Activated CD8-positive, alpha-beta memory T cell treated with anti-CD3 and anti-CD28 coated beads, Interleukin-2, amount 50 U/mL, for 1 hour (primary cell): ENCODE data around the gene HDAC3.

ENCODE experiments used
- DNase-seq: peaks from one replicate; pipeline ENCODE4 v3.0.0-alpha.2; 2020; ENCODE audit errors: extremely low read depth

Gene HDAC3

GRCh38 chr5:141657937-141658545, 21.4 kb upstream of the HDAC3 start:
- no peak for DNase-seq

GRCh38 chr5:141657404-141657803, 20.8 kb upstream of the HDAC3 start:
- no peak for DNase-seq

- DNase-seq: no peak
Measured at GRCh38 chr5:141656396-141656795, 19.7 kb upstream of the HDAC3 start.

- DNase-seq: no peak
Measured at GRCh38 chr5:141655020-141655419, 18.4 kb upstream of the HDAC3 start.

- no peak for DNase-seq
Measured at GRCh38 chr5:141654298-141654697, 17.6 kb upstream of the HDAC3 start.

GRCh38 chr5:141651728-141652105, 15.1 kb upstream of the HDAC3 start:
- DNase-seq: no peak

- no peak for DNase-seq
Measured at GRCh38 chr5:141650851-141651727, 14.4 kb upstream of the HDAC3 start, which contains the start of gene FCHSD1. Gene FCHSD1, minus strand, starts transcription at chr5:141651418. Its CDS starts 50 bp downstream, at chr5:141651368.

- DNase-seq: no peak
Measured at GRCh38 chr5:141649972-141650371, 13.3 kb upstream of the HDAC3 start.

GRCh38 chr5:141649056-141649688, 12.5 kb upstream of the HDAC3 start:
- no peak for DNase-seq

GRCh38 chr5:141647851-141648250, 11.2 kb upstream of the HDAC3 start:
- DNase-seq: no peak

- no peak for DNase-seq
Measured at GRCh38 chr5:141647242-141647641, 10.6 kb upstream of the HDAC3 start.

GRCh38 chr5:141646026-141646425, 9.4 kb upstream of the HDAC3 start:
- DNase-seq: no peak

GRCh38 chr5:141641634-141642267, 5.1 kb upstream of the HDAC3 start:
- DNase-seq: no peak

GRCh38 chr5:141640698-141641097, 4.0 kb upstream of the HDAC3 start:
- no peak for DNase-seq

GRCh38 chr5:141640051-141640415, 3.4 kb upstream of the HDAC3 start:
- DNase-seq: no peak

GRCh38 chr5:141639357-141640050, 2.9 kb upstream of the HDAC3 start:
- DNase-seq: no peak

GRCh38 chr5:141638771-141639170, 2.1 kb upstream of the HDAC3 start:
- DNase-seq: no peak

- DNase-seq: no peak
Measured at GRCh38 chr5:141637767-141638419, 1.2 kb upstream of the HDAC3 start.

- no peak for DNase-seq
Measured at GRCh38 chr5:141637123-141637766, 596 bp upstream of the HDAC3 start.

GRCh38 chr5:141636106-141636412, 590 bp downstream of the HDAC3 start:
- no peak for DNase-seq

- no peak for DNase-seq
Measured at GRCh38 chr5:141635646-141636045, 1.0 kb downstream of the HDAC3 start.
